HUES6 (cell line): ENCODE results near the gene CFAP221.
"Not testable (repeated sequence)": the region's sequence is repeated elsewhere in the genome, so short reads cannot be mapped to it uniquely, and the experiment has no call there.

Experiments
- H3K27ac ChIP-seq: 2 replicates; pipeline ENCODE4 v1.7.0; 2013; ENCODE audit warnings: low read depth, mild to moderate bottlenecking, low read length, inconsistent platforms
- H3K27me3 ChIP-seq: 2 replicates; pipeline ENCODE4 v1.6.1; 2013; ENCODE audit warnings: low read length; ENCODE audit not compliant: control insufficient read depth, insufficient read depth
- H3K36me3 ChIP-seq: 2 replicates; pipeline ENCODE4 v1.6.1; 2013; ENCODE audit warnings: low read length; ENCODE audit not compliant: control insufficient read depth, insufficient read depth
- H3K4me1 ChIP-seq: 2 replicates; pipeline ENCODE4 v1.6.1; 2013; ENCODE audit warnings: low read length; ENCODE audit not compliant: control insufficient read depth, insufficient read depth
- H3K4me3 ChIP-seq: 2 replicates; pipeline ENCODE4 v1.5.1; 2013; ENCODE audit warnings: low read depth, low read length
- H3K9ac ChIP-seq: one replicate; pipeline ENCODE4 v1.6.1; 2013; ENCODE audit warnings: mild to moderate bottlenecking, low read length
- H3K9me3 ChIP-seq: 2 replicates; pipeline ENCODE4 v1.6.1; 2013; ENCODE audit warnings: low read depth, low read length; ENCODE audit not compliant: control insufficient read depth, insufficient read depth

The CFAP221 gene

GRCh38 chr2:119616421-119616820 lies 72.2 kb downstream of the CFAP221 start:
- Histone ChIP-seq H3K36me3 (no peaks in the 10 kb centered on the region), H3K9ac (no peak overlapping the region), H3K9me3 (peaks cover 27% of the 10 kb centered on the region), H3K27ac (no peak overlapping the region), H3K27me3 (no peaks in the 10 kb centered on the region), H3K4me1 (no peaks in the 10 kb centered on the region), H3K4me3 (no peak overlapping the region)

- Histone ChIP-seq H3K9me3 (peaks cover 25% of the 10 kb centered on the region), H3K27ac (no peak overlapping the region), H3K4me3 (no peak overlapping the region), H3K4me1 (no peaks in the 10 kb centered on the region), H3K27me3 (no peaks in the 10 kb centered on the region), H3K9ac (no peak overlapping the region), H3K36me3 (no peaks in the 10 kb centered on the region)
Measured at GRCh38 chr2:119617455-119617854, 73.2 kb downstream of the CFAP221 start.

- not testable (repeated sequence) for H3K27ac ChIP-seq, H3K36me3 ChIP-seq, H3K4me3 ChIP-seq, H3K27me3 ChIP-seq, H3K9ac ChIP-seq, H3K4me1 ChIP-seq
- H3K9me3 ChIP-seq = peaks cover 16% of the 10 kb centered on the region
Measured at GRCh38 chr2:119618725-119619124, 74.5 kb downstream of the CFAP221 start.

GRCh38 chr2:119625226-119625625 lies 81.0 kb downstream of the CFAP221 start:
- H3K27me3 ChIP-seq = no peaks in the 10 kb centered on the region
- H3K27ac ChIP-seq = no peak overlapping the region
- 0 out of 2 replicates have a peak, but pooled peaks cover 2% of the 10 kb centered on the region for H3K9me3 ChIP-seq
- H3K4me1 ChIP-seq = peaks cover 5% of the 10 kb centered on the region; the same call in 1 of the 2 replicates
- no peak overlapping the region for H3K4me3 ChIP-seq
- H3K9ac ChIP-seq = no peak overlapping the region
- H3K36me3 ChIP-seq = no peaks in the 10 kb centered on the region

GRCh38 chr2:119629323-119629825 lies 85.1 kb downstream of the CFAP221 start:
- Histone ChIP-seq H3K4me1 (peaks cover 5% of the 10 kb centered on the region; the same call in 1 of the 2 replicates), H3K27ac (no peak overlapping the region), H3K9ac (no peak overlapping the region), H3K9me3 (0 out of 2 replicates have a peak, but pooled peaks cover 2% of the 10 kb centered on the region), H3K4me3 (no peak overlapping the region), H3K27me3 (no peaks in the 10 kb centered on the region), H3K36me3 (no peaks in the 10 kb centered on the region)

GRCh38 chr2:119630121-119630520 lies 85.9 kb downstream of the CFAP221 start:
- Histone ChIP-seq H3K9me3 (0 out of 2 replicates have a peak, but pooled peaks cover 2% of the 10 kb centered on the region), H3K9ac (no peak overlapping the region), H3K27ac (no peak overlapping the region), H3K4me1 (peaks cover 5% of the 10 kb centered on the region; the same call in 1 of the 2 replicates), H3K27me3 (no peaks in the 10 kb centered on the region), H3K4me3 (no peak overlapping the region), H3K36me3 (no peaks in the 10 kb centered on the region)

GRCh38 chr2:119637371-119637770 lies 93.1 kb downstream of the CFAP221 start:
- Histone ChIP-seq H3K36me3 (no peaks in the 10 kb centered on the region), H3K9ac (no peak overlapping the region), H3K9me3 (no peaks in the 10 kb centered on the region), H3K4me3 (no peak overlapping the region), H3K4me1 (peaks cover 10% of the 10 kb centered on the region), H3K27ac (no peak overlapping the region), H3K27me3 (peaks cover 2% of the 10 kb centered on the region; the same call in 1 of the 2 replicates)

GRCh38 chr2:119638246-119638645 lies 94.0 kb downstream of the CFAP221 start:
- Histone ChIP-seq H3K4me1 (peaks cover 10% of the 10 kb centered on the region), H3K4me3 (no peak overlapping the region), H3K27ac (no peak overlapping the region), H3K9ac (no peak overlapping the region), H3K36me3 (no peaks in the 10 kb centered on the region), H3K9me3 (no peaks in the 10 kb centered on the region), H3K27me3 (peaks cover 2% of the 10 kb centered on the region; the same call in 1 of the 2 replicates)

- no peak overlapping the region for H3K4me3 ChIP-seq
Measured at GRCh38 chr2:119638685-119639554, 94.7 kb downstream of the CFAP221 start.

GRCh38 chr2:119641562-119642258 lies 97.5 kb downstream of the CFAP221 start:
- Histone ChIP-seq H3K4me3 (no peak overlapping the region), H3K27me3 (peaks cover 2% of the 10 kb centered on the region; the same call in 1 of the 2 replicates), H3K4me1 (peaks cover 10% of the 10 kb centered on the region), H3K27ac (no peak overlapping the region), H3K9me3 (no peaks in the 10 kb centered on the region), H3K36me3 (no peaks in the 10 kb centered on the region), H3K9ac (no peak overlapping the region)

More at GRCh38 chr2:119638685-119639554, 94.7 kb downstream of the CFAP221 start:
- Histone ChIP-seq H3K9me3 (no peaks in the 10 kb centered on the region), H3K4me1 (peaks cover 10% of the 10 kb centered on the region), H3K36me3 (no peaks in the 10 kb centered on the region), H3K9ac (no peak overlapping the region), H3K27me3 (peaks cover 2% of the 10 kb centered on the region; the same call in 1 of the 2 replicates), H3K27ac (no peak overlapping the region)

GRCh38 chr2:119644186-119644585 lies 99.9 kb downstream of the CFAP221 start:
- H3K4me3 ChIP-seq = no peak overlapping the region
- H3K36me3 ChIP-seq = no peaks in the 10 kb centered on the region
- H3K9me3 ChIP-seq = no peaks in the 10 kb centered on the region
- H3K27me3 ChIP-seq = no peaks in the 10 kb centered on the region
- no peak overlapping the region for H3K27ac ChIP-seq
- H3K9ac ChIP-seq = no peak overlapping the region
- peaks cover 3% of the 10 kb centered on the region; the same call in 1 of the 2 replicates for H3K4me1 ChIP-seq
